HG02610 (cell line): ENCODE data around the gene MRC2.
"Not testable (repeated sequence)": the region's sequence is repeated elsewhere in the genome, so short reads cannot be mapped to it uniquely, and the experiment has no call there.

Experiments
- ATAC-seq: cut with Tn5 transposase; IDR thresholded peaks from one replicate; pipeline ENCODE4 v1.9.1; 2021; ENCODE audit warnings: mild to moderate bottlenecking, moderate library complexity; ENCODE audit not compliant: unreplicated experiment

Gene MRC2

GRCh38 chr17:62676952-62677596, 49.6 kb downstream of the MRC2 start:
- ATAC-seq = no peak

- ATAC-seq = no peak
Observed at GRCh38 chr17:62678214-62678919, 50.9 kb downstream of the MRC2 start.

DNA sequence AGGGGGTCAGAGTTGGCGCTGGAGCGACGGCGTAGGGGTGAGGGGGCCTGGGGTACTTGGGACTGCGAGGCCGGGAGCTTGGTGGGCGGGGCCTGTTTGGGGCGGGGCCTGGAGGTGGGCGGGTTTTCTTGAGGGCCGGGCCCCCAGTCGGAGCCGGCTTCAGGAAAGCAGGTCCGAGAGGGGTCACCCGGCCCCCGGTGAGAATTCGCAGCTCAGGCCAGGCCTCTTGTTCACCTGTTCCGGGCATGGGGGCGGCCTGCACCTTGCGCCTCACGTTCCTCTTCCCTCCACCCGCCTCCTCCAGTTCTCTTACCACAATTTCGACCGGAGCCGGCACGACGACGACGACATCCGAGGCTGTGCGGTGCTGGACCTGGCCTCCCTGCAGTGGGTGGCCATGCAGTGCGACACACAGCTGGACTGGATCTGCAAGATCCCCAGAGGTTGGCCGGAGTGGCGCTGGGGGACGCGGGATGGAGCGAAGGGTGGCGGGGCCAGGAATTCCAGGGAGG, 52.5 kb downstream of the MRC2 start:
- ATAC-seq = no peak

- no peak for ATAC-seq
Observed at GRCh38 chr17:62680541-62681052, 53.1 kb downstream of the MRC2 start.

- ATAC-seq = no peak
Observed at GRCh38 chr17:62681061-62681938, 53.8 kb downstream of the MRC2 start.

GRCh38 chr17:62681939-62682381, 54.5 kb downstream of the MRC2 start:
- ATAC-seq = no peak

DNA sequence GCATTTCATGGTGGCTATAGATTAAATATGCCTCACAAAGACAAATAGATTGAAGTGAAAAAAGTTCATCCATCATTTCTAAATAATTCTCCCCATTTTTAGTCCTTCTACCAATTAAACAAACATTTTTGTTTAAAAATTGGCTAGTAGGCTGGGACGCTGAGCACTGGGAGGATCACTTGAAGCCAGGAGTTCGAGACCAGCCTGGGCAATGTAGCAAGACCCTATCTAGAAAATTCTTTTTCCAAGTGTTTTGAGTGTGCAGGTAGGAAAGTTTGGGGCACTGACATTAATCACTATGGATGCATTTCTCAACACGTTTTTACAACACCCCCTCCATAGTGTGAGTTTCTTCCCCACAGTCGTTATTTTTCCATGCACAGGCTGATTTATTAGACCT, 56.7 kb downstream of the MRC2 start:
- no peak for ATAC-seq

- ATAC-seq = no peak
Observed at GRCh38 chr17:62687997-62688396, 60.5 kb downstream of the MRC2 start.

GRCh38 chr17:62688398-62689160, 61.1 kb downstream of the MRC2 start:
- ATAC-seq = no peak

- no peak for ATAC-seq
Observed at GRCh38 chr17:62689441-62690167, 62.1 kb downstream of the MRC2 start.

- no peak for ATAC-seq
Observed at GRCh38 chr17:62690168-62690897, 62.9 kb downstream of the MRC2 start.

- not testable (repeated sequence) for ATAC-seq
Observed at GRCh38 chr17:62691589-62691915, 64.1 kb downstream of the MRC2 start.

DNA sequence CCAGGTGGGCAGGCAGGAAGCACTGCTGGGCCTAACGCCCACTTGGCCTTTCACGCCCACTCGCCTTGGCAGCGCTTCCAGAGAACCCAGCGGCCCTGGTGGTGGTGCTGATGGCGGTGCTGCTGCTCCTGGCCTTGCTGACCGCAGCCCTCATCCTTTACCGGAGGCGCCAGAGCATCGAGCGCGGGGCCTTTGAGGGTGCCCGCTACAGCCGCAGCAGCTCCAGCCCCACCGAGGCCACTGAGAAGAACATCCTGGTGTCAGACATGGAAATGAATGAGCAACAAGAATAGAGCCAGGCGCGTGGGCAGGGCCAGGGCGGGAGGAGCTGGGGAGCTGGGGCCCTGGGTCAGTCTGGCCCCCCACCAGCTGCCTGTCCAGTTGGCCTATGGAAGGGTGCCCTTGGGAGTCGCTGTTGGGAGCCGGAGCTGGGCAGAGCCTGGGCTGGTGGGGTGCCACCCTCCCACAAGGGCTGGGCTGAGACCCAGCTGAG, 64.7 kb downstream of the MRC2 start:
- ATAC-seq = no peak

DNA sequence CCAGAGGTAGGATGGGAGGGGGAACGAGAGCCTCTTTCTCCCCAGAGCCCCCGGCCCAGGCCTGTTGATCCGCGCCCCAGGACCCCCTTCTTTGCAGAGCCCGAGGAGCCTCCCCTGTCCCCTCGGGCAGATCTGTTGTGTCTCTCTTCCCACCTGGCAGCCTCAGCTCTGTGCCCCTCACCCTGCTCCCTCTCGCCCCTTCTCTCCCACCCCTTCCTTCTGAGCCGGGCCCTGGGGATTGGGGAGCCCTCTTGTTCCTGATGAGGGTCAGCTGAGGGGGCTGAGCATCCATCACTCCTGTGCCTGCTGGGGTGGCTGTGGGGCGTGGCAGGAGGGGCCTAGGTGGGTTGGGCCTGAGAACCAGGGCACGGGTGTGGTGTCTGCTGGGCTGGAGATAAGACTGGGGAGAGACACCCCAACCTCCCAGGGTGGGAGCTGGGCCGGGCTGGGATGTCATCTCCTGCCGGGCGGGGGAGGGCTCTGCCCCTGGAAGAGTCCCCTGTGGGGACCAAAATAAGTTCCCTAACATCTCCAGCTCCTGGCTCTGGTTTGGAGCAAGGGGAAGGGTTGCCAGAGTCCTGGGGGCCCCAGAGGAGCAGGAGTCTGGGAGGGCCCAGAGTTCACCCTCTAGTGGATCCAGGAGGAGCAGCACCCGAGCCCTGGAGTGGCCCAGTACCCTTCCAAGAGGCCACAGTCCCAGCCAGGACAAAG, 65.4 kb downstream of the MRC2 start:
- ATAC-seq = no peak

DNA sequence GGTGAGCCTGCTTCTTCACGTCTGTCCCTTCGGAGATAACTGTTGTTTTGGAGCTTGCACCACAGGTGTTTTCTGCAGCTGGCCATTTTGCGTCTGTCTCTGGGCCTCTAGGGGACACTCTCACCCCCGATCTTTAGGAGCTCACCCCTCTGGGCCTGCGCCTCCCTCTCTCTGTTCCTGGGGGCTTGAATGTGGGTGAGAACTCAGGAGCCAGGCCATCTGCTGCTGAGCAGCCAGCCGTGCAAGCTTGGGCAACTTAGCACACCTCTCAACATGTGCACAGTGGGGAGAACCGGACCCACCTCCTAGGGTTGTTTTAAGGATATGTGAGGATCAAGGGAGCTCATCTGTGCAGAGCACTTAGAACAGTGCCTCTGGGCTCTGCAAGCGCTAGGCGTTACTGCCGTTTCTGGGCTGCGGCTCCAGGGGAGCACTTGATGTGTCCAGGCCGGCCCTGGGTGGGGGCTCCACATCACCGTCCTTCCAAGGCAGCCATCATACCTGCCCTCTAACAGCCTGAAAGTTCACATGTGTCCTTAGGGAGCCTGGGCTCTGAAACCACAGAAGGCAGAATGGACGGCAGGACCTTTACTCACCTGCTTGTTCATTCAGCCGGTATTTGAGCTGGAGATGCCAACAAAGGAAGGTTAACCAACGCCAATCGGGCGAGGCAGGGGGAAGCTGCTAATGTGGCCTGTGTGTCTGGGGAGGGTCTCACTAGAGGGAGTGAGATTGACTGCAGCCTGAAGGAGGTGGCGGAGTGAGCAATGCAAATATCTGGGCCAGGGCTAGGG, 66.3 kb downstream of the MRC2 start:
- ATAC-seq = no peak

DNA sequence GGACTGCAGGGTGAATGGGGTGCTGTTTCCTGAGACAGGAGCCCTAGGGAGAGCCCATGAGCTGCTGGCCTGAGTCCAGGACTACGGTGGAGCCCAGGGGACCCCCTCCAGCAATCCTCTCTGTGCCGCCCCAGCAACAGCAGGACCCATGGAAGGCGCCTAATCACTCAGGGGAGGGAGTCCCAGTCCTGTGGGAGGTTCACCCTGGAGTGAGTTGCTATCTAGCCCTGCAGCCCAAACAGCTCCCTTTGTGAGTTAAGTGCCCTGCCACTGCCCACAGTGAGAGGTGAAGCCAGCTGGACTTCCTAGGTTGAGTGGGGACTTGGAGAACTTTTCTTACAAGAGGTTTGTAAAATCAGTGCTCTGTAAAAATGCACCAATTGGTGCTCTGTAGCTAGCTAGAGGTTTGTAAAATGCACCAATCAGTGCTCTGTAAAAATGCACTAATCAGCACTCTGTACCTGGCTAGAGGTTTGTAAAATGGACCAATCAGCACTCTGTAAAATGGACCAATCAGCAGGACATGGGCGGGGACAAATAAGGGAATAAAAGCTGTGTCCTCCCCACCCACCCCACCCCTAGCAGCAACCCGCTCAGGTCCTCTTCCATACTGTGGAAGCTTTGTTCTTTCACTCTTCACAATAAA, 67.7 kb downstream of the MRC2 start:
- ATAC-seq = not testable (repeated sequence)

GRCh38 chr17:62696256-62696655, 68.8 kb downstream of the MRC2 start:
- no peak for ATAC-seq
